Astrocyte of the cerebellum (primary cell): ENCODE measurements around the gene PLA2G4C.
A peak's percentile ranks its signal among the peaks of the same experiment; 100 is the strongest.
"Not testable (repeated sequence)": the region's sequence is repeated elsewhere in the genome, so short reads cannot be mapped to it uniquely, and the experiment has no call there.

Source experiments
- DNase-seq: peaks from one replicate; pipeline ENCODE4 v3.0.0-alpha.2; 2011; ENCODE audit warnings: low read depth
- H3K4me3 ChIP-seq: 2 replicates; pipeline ENCODE4 v1.5.1; 2011; ENCODE audit warnings: mild to moderate bottlenecking, low read depth, low read length, moderate library complexity
- CTCF ChIP-seq: IDR thresholded peaks from 2 replicates; pipeline ENCODE4 v1.5.1; 2012; ENCODE audit warnings: low read length, low read depth, moderate library complexity, mild to moderate bottlenecking; ENCODE audit errors: missing control alignments
- in situ Hi-C: cut with HindIII; loops from 2 replicates; pipeline ENCODE4 v1.10.0; 2017; ENCODE audit warnings: low sequenced_read_pairs

PLA2G4C gene

DNA sequence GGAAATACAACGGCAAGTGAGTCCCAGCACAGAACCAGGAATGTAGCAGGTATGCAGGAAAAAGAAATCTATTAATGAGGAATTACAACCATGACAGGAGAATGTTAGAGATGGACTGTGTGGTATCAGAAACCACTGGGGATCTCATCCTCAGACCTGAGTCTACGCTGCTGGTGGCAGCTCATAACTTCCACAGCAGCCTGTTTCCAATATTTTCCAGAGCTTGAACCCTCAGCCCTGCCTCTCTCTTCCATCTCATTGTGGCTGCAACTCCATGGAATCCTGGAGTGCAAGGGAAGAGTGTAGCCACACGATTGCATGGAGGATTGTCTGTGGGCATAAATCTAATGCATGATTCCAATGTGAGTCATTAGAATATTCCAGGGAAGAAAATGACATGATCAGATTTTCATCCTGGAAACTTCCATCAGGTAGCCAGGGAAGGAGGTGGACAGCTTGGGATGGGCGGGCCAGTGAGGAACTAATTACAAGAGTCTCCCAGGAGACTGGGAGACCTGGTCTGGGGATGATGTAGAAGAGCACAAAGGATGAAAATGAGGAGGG lies 14.9 kb downstream of the PLA2G4C start:
- no peak for TF ChIP-seq CTCF
- no peak for DNase-seq
- H3K4me3 ChIP-seq, result no peak overlapping the region
- in situ Hi-C loops, result no loop called here

DNA sequence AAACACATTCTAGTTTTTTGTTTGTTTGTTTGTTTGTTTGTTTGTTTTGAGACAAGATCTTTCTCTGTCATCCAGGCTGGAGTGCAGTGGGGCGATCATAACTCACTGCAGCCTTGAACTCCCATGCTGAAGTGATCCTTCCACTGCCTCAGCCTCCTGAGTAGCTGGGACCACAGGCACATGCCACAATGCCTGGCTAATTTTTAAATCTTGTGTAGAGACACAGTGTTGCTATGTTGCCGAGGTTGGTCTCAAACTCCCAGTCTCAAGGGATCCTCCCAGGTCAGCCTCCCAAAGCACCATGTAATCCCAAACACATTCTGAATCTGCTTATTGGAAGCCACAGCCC lies 15.8 kb downstream of the PLA2G4C start:
- no peak overlapping the region for H3K4me3 ChIP-seq
- in situ Hi-C loops, result no loop called here
- no peak for DNase-seq
- TF ChIP-seq CTCF, result no peak

DNA sequence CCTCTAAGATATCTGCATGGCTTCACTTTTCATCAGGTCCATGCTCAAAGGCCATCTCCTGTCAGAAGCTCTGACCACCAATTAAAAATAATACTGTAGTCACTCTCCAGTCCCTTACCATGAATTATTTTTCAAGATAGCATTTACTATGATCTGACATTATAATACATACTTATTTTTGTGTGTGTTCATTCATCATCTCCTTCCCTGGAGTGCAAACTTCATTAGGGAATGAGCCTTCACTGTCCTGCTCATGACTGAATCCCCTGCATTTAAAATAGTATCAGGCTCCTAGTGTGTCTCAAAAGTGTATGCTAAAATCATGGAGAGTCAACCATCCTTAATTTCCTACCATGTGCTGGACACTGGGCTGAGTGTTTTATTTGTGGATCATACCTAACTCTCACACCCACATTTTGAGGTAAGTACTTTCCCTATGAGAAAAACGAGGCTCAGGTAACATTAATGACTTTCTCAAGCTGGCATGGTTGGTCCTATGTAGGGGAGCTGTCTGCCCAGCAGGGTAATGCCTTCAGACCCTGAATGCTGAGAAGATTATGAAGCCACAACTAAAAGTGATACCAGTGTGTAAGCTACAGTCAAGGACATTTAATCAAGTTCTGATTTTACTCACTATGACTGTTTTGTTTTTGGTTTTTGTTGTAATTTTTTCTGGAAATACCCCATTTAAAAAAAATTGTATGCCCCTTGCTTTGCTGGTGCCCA lies 16.3 kb downstream of the PLA2G4C start:
- in situ Hi-C loops, result no loop called here
- no peak overlapping the region for H3K4me3 ChIP-seq
- no peak for TF ChIP-seq CTCF
- no peak for DNase-seq

DNA sequence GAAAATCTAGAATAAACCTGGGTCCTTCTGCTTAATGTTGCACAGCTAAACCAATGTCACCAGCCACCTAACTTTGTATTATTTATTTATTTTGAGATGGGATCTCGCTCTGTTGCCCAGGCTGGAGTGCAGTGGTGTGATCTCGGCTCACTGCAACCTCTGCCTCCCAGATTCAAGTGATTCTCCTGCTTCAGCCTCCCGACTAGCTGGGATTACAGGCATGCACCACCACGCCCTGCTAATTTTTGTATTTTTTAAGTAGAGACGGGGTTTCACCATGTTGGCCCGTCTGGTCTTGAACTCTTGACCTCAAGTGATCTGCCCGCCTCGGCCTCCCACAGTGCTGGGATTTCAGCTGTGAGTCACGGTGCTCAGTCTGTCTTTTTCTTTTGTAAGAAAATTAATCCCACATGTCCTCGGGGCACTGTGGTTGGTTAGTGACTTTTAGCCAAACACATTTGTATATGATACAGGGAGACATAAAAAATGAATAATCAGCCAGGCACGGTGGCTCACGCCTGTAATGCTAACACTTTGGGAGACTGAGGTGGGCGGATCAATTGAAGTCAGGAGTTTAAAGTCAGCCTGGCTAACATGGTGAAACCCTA lies 19.4 kb downstream of the PLA2G4C start:
- DNase-seq, result peak; percentile 82
- H3K4me3 ChIP-seq, in situ Hi-C loops: not testable (repeated sequence)

GRCh38 chr19:48090281-48090802 lies 20.3 kb downstream of the PLA2G4C start:
- no peak for TF ChIP-seq CTCF
- in situ Hi-C loops, result no loop called here
- no peak overlapping the region for H3K4me3 ChIP-seq
- DNase-seq, result no peak

- H3K4me3 ChIP-seq, DNase-seq, in situ Hi-C loops: not testable (repeated sequence)
Observed at GRCh38 chr19:48088991-48089390, 21.6 kb downstream of the PLA2G4C start.

GRCh38 chr19:48085904-48086864 lies 24.4 kb downstream of the PLA2G4C start:
- DNase-seq, result no peak
- no peak for TF ChIP-seq CTCF
- in situ Hi-C loops, result no loop called here
- no peak overlapping the region for H3K4me3 ChIP-seq
